Measurements from ENCODE around the gene PACSIN2.

DNA sequence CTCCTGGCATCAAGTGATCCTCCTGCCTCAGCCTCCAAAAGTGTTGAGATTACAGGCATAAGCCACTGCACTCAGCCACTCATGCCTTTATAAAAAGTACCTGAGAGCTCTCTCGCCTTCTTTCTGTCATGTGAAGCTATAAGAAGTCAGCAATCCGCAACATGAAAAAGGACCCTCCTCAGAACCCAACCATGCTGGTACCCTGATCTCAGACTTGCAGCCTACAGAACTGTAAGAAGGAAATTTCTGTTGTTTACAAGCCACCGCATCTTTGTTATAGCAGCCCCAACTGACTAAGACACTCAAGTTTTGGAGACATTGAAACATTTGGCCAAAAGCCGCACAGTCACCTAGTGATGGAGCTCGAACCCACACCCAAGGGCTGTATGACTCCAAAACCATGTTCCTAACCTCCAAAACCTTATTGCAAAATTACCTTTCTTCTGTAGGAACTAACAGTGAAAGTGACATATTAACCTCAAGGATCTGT, 8.9 kb downstream of the PACSIN2 start:
- no peak for TF ChIP-seq POLR2A (IDR thresholded peaks at IDR 0.05; ENCODE audit: extremely low read depth, insufficient read length)
- TF ChIP-seq, protein P1, sequence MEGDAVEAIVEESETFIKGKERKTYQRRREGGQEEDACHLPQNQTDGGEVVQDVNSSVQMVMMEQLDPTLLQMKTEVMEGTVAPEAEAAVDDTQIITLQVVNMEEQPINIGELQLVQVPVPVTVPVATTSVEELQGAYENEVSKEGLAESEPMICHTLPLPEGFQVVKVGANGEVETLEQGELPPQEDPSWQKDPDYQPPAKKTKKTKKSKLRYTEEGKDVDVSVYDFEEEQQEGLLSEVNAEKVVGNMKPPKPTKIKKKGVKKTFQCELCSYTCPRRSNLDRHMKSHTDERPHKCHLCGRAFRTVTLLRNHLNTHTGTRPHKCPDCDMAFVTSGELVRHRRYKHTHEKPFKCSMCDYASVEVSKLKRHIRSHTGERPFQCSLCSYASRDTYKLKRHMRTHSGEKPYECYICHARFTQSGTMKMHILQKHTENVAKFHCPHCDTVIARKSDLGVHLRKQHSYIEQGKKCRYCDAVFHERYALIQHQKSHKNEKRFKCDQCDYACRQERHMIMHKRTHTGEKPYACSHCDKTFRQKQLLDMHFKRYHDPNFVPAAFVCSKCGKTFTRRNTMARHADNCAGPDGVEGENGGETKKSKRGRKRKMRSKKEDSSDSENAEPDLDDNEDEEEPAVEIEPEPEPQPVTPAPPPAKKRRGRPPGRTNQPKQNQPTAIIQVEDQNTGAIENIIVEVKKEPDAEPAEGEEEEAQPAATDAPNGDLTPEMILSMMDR (IDR thresholded peaks at IDR 0.05; ENCODE audit: low read depth, low read length) = no peak
- TF ChIP-seq, protein P2, sequence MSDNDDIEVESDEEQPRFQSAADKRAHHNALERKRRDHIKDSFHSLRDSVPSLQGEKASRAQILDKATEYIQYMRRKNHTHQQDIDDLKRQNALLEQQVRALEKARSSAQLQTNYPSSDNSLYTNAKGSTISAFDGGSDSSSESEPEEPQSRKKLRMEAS (IDR thresholded peaks at IDR 0.05; ENCODE audit: low read depth, low read length) = no peak
